ENCODE measurements around the gene FAF1.
A peak's percentile ranks its signal among the peaks of the same experiment; 100 is the strongest.

The FAF1 gene

GRCh38 chr1:50564417-50564816 lies 395.6 kb downstream of the FAF1 start:
- TF ChIP-seq CTCF (IDR thresholded peaks at IDR 0.05; ENCODE audit: insufficient read depth, low read depth, low read length, missing control alignments) = no peak
- H3K4me3 ChIP-seq (ENCODE audit: low read depth, low read length) = no peak overlapping the region
- no peak for DNase-seq (ENCODE audit: low read depth)

GRCh38 chr1:50562106-50562505 lies 398.0 kb downstream of the FAF1 start:
- DNase-seq (ENCODE audit: low read depth) = no peak
- no peak overlapping the region for H3K4me3 ChIP-seq (ENCODE audit: low read depth, low read length)
- TF ChIP-seq CTCF (IDR thresholded peaks at IDR 0.05; ENCODE audit: insufficient read depth, low read depth, low read length, missing control alignments) = no peak

GRCh38 chr1:50559421-50559820 lies 400.6 kb downstream of the FAF1 start:
- TF ChIP-seq CTCF (IDR thresholded peaks at IDR 0.05; ENCODE audit: insufficient read depth, low read depth, low read length, missing control alignments) = no peak
- DNase-seq (ENCODE audit: low read depth) = no peak
- no peak overlapping the region for H3K4me3 ChIP-seq (ENCODE audit: low read depth, low read length)

GRCh38 chr1:50553921-50554320 lies 406.1 kb downstream of the FAF1 start:
- H3K4me3 ChIP-seq (ENCODE audit: low read depth, low read length) = no peak overlapping the region
- no peak for DNase-seq (ENCODE audit: low read depth)
- TF ChIP-seq CTCF (IDR thresholded peaks at IDR 0.05; ENCODE audit: insufficient read depth, low read depth, low read length, missing control alignments) = no peak

- H3K4me3 ChIP-seq (ENCODE audit: low read depth, low read length) = no peak overlapping the region
- peak; percentile 2 for DNase-seq (ENCODE audit: low read depth)
- no peak for TF ChIP-seq CTCF (IDR thresholded peaks at IDR 0.05; ENCODE audit: insufficient read depth, low read depth, low read length, missing control alignments)
These were observed 411.8 kb downstream of the FAF1 start for GRCh38 chr1:50548243-50548642.

- DNase-seq (ENCODE audit: low read depth) = no peak
- TF ChIP-seq CTCF (IDR thresholded peaks at IDR 0.05; ENCODE audit: insufficient read depth, low read depth, low read length, missing control alignments) = no peak
- no peak overlapping the region for H3K4me3 ChIP-seq (ENCODE audit: low read depth, low read length)
These were observed 417.7 kb downstream of the FAF1 start for GRCh38 chr1:50542362-50542761.

- DNase-seq (ENCODE audit: low read depth) = no peak
- H3K4me3 ChIP-seq (ENCODE audit: low read depth, low read length) = no peak overlapping the region
- no peak for TF ChIP-seq CTCF (IDR thresholded peaks at IDR 0.05; ENCODE audit: insufficient read depth, low read depth, low read length, missing control alignments)
These were observed 421.6 kb downstream of the FAF1 start for GRCh38 chr1:50538476-50538875.

All from GM12865 (cell line).